ENCODE results near the gene VSX1. TPM values are rescaled to one million over a fixed set of nuclear protein-coding genes. Genes with fewer than 3 reads are reported as not detected.

The VSX1 gene
- total RNA-seq, 1 donor from 2014 or later = not detected

GRCh38 chr20:25037288-25038102 lies 44.4 kb downstream of the VSX1 start:
- Mint-ChIP-seq H3K4me1 (ENCODE audit: low read depth) (peaks cover 3% of the 10 kb centered on the region), H3K27ac (no peak overlapping the region), H3K4me3 (ENCODE audit: low read depth) (no peak overlapping the region), H3K36me3 (ENCODE audit: insufficient read depth) (no peaks in the 10 kb centered on the region), H3K9me3 (ENCODE audit: low read depth) (no peaks in the 10 kb centered on the region), H3K27me3 (no peaks in the 10 kb centered on the region)
- no peak for DNase-seq (ENCODE audit: low spot score, unreplicated experiment)
- no peak for TF ChIP-seq CTCF (IDR thresholded peaks at IDR 0.05; ENCODE audit: unreplicated experiment)

- DNase-seq (ENCODE audit: low spot score, unreplicated experiment) = no peak
- no peak for TF ChIP-seq CTCF (IDR thresholded peaks at IDR 0.05; ENCODE audit: unreplicated experiment)
- Mint-ChIP-seq H3K4me1 (ENCODE audit: low read depth) (peaks cover 3% of the 10 kb centered on the region), H3K27me3 (no peaks in the 10 kb centered on the region), H3K36me3 (ENCODE audit: insufficient read depth) (no peaks in the 10 kb centered on the region), H3K9me3 (ENCODE audit: low read depth) (no peaks in the 10 kb centered on the region), H3K27ac (no peak overlapping the region), H3K4me3 (ENCODE audit: low read depth) (no peak overlapping the region)
Observed at GRCh38 chr20:25036331-25036936, 45.5 kb downstream of the VSX1 start.

DNA sequence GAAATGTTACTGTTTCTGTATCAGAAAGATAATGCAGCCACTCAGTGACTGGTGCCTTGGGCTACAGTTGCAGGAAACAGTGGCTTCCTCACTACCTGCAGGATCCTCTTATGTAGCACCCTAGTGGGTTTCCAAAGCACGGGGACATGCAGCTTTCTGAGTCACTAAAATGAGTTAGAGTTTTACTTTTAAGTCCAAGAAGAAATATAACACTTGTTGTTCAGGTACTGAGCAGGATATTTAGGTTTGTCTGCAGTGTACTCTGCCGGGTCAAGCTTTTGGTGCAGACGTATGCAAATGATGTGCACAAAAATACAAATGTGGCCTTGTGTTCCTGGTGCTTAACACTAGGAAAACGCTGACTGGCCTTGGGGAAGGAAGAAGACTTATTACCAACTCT lies 46.0 kb downstream of the VSX1 start:
- no peaks in the 10 kb centered on the region for H3K27me3 Mint-ChIP-seq
- H3K27ac Mint-ChIP-seq = no peak overlapping the region
- no peak for DNase-seq (ENCODE audit: low spot score, unreplicated experiment)
- no peak for TF ChIP-seq CTCF (IDR thresholded peaks at IDR 0.05; ENCODE audit: unreplicated experiment)
- H3K4me1 Mint-ChIP-seq (ENCODE audit: low read depth) = peaks cover 3% of the 10 kb centered on the region
- H3K4me3 Mint-ChIP-seq (ENCODE audit: low read depth) = no peak overlapping the region
- H3K9me3 Mint-ChIP-seq (ENCODE audit: low read depth) = no peaks in the 10 kb centered on the region
- no peaks in the 10 kb centered on the region for H3K36me3 Mint-ChIP-seq (ENCODE audit: insufficient read depth)

DNA sequence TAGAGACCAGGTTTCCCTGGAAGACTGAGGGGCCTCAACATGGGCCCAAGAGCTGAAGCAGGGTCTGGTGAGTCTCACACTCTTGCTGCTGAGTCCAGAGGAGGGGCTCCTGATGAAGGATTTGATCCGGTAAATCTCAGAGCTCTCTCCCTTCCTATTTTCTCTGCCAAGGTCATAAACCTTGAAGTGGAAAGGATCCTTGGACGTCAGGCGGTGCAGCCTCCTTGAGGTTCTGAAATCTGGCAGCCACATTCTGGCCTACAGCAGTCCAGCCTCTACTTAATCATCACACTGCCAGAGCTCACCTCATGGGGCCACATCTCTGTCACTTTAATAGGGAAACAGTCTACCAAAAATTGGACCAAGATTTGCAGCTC lies 48.0 kb downstream of the VSX1 start:
- Mint-ChIP-seq H3K4me3 (ENCODE audit: low read depth) (no peak overlapping the region), H3K36me3 (ENCODE audit: insufficient read depth) (no peaks in the 10 kb centered on the region), H3K4me1 (ENCODE audit: low read depth) (peaks cover 3% of the 10 kb centered on the region), H3K9me3 (ENCODE audit: low read depth) (no peaks in the 10 kb centered on the region), H3K27ac (no peak overlapping the region), H3K27me3 (peaks cover 7% of the 10 kb centered on the region)
- no peak for DNase-seq (ENCODE audit: low spot score, unreplicated experiment)
- no peak for TF ChIP-seq CTCF (IDR thresholded peaks at IDR 0.05; ENCODE audit: unreplicated experiment)

- no peaks in the 10 kb centered on the region for H3K36me3 Mint-ChIP-seq (ENCODE audit: insufficient read depth)
- no peak overlapping the region for H3K27ac Mint-ChIP-seq
- no peaks in the 10 kb centered on the region for H3K9me3 Mint-ChIP-seq (ENCODE audit: low read depth)
- H3K4me3 Mint-ChIP-seq (ENCODE audit: low read depth) = no peak overlapping the region
- DNase-seq (ENCODE audit: low spot score, unreplicated experiment) = no peak
- TF ChIP-seq CTCF (IDR thresholded peaks at IDR 0.05; ENCODE audit: unreplicated experiment) = no peak
- peaks cover 3% of the 10 kb centered on the region for H3K4me1 Mint-ChIP-seq (ENCODE audit: low read depth)
- H3K27me3 Mint-ChIP-seq = peaks cover 7% of the 10 kb centered on the region
Observed at GRCh38 chr20:25033265-25033923, 48.5 kb downstream of the VSX1 start.

All from progenitor cell of endocrine pancreas (in vitro differentiated cells).